HepG2 (cell line): ENCODE results near the gene TAS1R3. TPM values are rescaled to one million over a fixed set of nuclear protein-coding genes. Genes with fewer than 3 reads are reported as not detected.
A peak's percentile ranks its signal among the peaks of the same experiment; 100 is the strongest.

Experiments
- CEBPG ChIP-seq: IDR thresholded peaks from 2 replicates; pipeline ENCODE4 v1.6.1; 2016
- DMTF1 ChIP-seq: sonication (generic); formaldehyde crosslinking; IDR thresholded peaks from 2 replicates; pipeline ENCODE4 v1.4.0; 2020; ENCODE audit warnings: mild to moderate bottlenecking, missing genetic modification reagents
- FOXO1 ChIP-seq: sonication (generic); formaldehyde crosslinking; IDR thresholded peaks from 2 replicates; pipeline ENCODE4 v1.4.0; 2020; ENCODE audit warnings: missing genetic modification reagents
- NFE2L1 ChIP-seq: sonication (generic); formaldehyde crosslinking; IDR thresholded peaks from 2 replicates; pipeline ENCODE4 v1.4.0; 2020; ENCODE audit warnings: missing genetic modification reagents, mild to moderate bottlenecking, borderline replicate concordance
- NONO ChIP-seq, 2 experiments: fragments of 450-650 bp in 1 of 2; sonication (generic) in 1 of 2; formaldehyde crosslinking in 1 of 2; IDR thresholded peaks in 1 of 2; conservative IDR thresholded peaks in 1 of 2; 2 replicates each; pipeline versions ENCODE4 v1.6.1 to v1.8.0; 2017 to 2022; ENCODE audit warnings: mild to moderate bottlenecking in 1 of 2, missing genetic modification reagents in 1 of 2, moderate library complexity in 1 of 2
- NR2F6 ChIP-seq, 2 experiments: IDR thresholded peaks; 2 replicates each; pipeline ENCODE4 v1.6.1; 2016; ENCODE audit warnings: antibody characterized with exemption in 1 of 2, mild to moderate bottlenecking in 1 of 2
- YEATS4 ChIP-seq: sonication (generic); formaldehyde crosslinking; IDR thresholded peaks from 2 replicates; pipeline ENCODE4 v1.4.0; 2020; ENCODE audit warnings: missing genetic modification reagents, borderline replicate concordance
- ZFP36L2 ChIP-seq: sonication (generic); formaldehyde crosslinking; IDR thresholded peaks from 2 replicates; pipeline ENCODE4 v1.4.0; 2020; ENCODE audit warnings: missing genetic modification reagents
- ZNF124 ChIP-seq: sonication (generic); formaldehyde crosslinking; IDR thresholded peaks from 2 replicates; pipeline ENCODE4 v1.4.0; 2020; ENCODE audit warnings: missing genetic modification reagents
- ZNF556 ChIP-seq: sonication (generic); formaldehyde crosslinking; IDR thresholded peaks from 2 replicates; pipeline ENCODE4 v1.4.0; 2020; ENCODE audit warnings: mild to moderate bottlenecking, missing genetic modification reagents, borderline replicate concordance
- ZNF7 ChIP-seq: IDR thresholded peaks from 2 replicates; pipeline ENCODE4 v1.6.1; 2016; ENCODE audit warnings: missing biosample characterization, missing genetic modification reagents
- ZNF75D ChIP-seq: sonication (generic); formaldehyde crosslinking; IDR thresholded peaks from 2 replicates; pipeline ENCODE4 v1.8.1; 2023; ENCODE audit warnings: missing genetic modification reagents, mild to moderate bottlenecking, borderline replicate concordance
- ZNF883 ChIP-seq: sonication (generic); formaldehyde crosslinking; IDR thresholded peaks from 2 replicates; pipeline ENCODE4 v1.5.1; 2020; ENCODE audit warnings: mild to moderate bottlenecking, missing genetic modification reagents; ENCODE audit errors: not compliant biosample characterization
- polyA plus RNA-seq, 8 experiments: library from polyadenylated mRNA; depleted of rRNA in 3 of 8; stranded (reverse) in 7 of 8; unstranded in 1 of 8; fragments of >200 nt; fragmentation: Illumina TruSeq in 4 of 8; extraction: Trizol in 4 of 8; gene quantifications; 2 replicates each; pipeline versions ENCODE4 v1.2.1 to v1.2.3, GENCODE V29; 2011 to 2016; ENCODE audit warnings: low read depth in 4 of 8, missing spikeins in 1 of 8, mixed read lengths in 1 of 8; ENCODE audit not compliant: insufficient read depth in 1 of 8
- total RNA-seq, 5 experiments: library from RNA; depleted of rRNA; stranded (reverse); fragments of >200 nt; fragmentation: Illumina TruSeq; extraction: Trizol; gene quantifications; 2 replicates each; pipeline ENCODE4 v1.2.3, GENCODE V29; 2016; ENCODE audit warnings: low read depth in 1 of 5
- TF ChIP-seq, protein P1 (sequence below): sonication (generic); formaldehyde crosslinking; conservative IDR thresholded peaks from 2 replicates; pipeline ENCODE4 v1.8.0; 2022; ENCODE audit warnings: missing genetic modification reagents
- TF ChIP-seq, protein P2 (sequence below): sonication (generic); formaldehyde crosslinking; IDR thresholded peaks from 2 replicates; pipeline ENCODE4 v1.5.1; 2020; ENCODE audit warnings: missing genetic modification reagents, mild to moderate bottlenecking, borderline replicate concordance
- TF ChIP-seq, protein P3 (sequence below): IDR thresholded peaks from 2 replicates; pipeline ENCODE4 v1.6.1; 2016
- TF ChIP-seq, protein P4 (sequence below): sonication (generic); formaldehyde crosslinking; IDR thresholded peaks from 2 replicates; pipeline ENCODE4 v1.4.0; 2020; ENCODE audit warnings: mild to moderate bottlenecking, missing genetic modification reagents
- TF ChIP-seq, protein P5 (sequence below): sonication (generic); formaldehyde crosslinking; IDR thresholded peaks from 2 replicates; pipeline ENCODE4 v1.5.1; 2020; ENCODE audit warnings: mild to moderate bottlenecking, missing genetic modification reagents, moderate library complexity

TAS1R3 gene
- total and polyA plus RNA-seq, 2 of the 13 experiments (the other 11 are each of a cell fraction or from before 2014, with no cell fraction given) = 0.13 to 0.15 TPM

- TF ChIP-seq NR2F6 (IDR thresholded peaks at IDR 0.05) (no peak), NR2F6 (CRISPR knock-in tag; IDR thresholded peaks at IDR 0.05) (no peak), NFE2L1 (CRISPR knock-in tag) (no peak), ZNF883 (CRISPR knock-in tag) (no peak), ZNF7 (CRISPR knock-in tag) (no peak), NONO (IDR thresholded peaks at IDR 0.05) (no peak), NONO (CRISPR knock-in tag; conservative IDR thresholded peaks at IDR 0.05) (peak; percentile 45; the same call in 1 of the 2 replicates), FOXO1 (CRISPR knock-in tag) (peak; percentile 8; the same call in 1 of the 2 replicates), ZNF75D (CRISPR knock-in tag) (no peak), ZNF556 (no peak; the same call in 1 of the 2 replicates), ZNF124 (CRISPR knock-in tag) (0 out of 2 replicates have a peak, but pooled peaks have one; percentile 43), DMTF1 (CRISPR knock-in tag) (no peak), CEBPG (peak; percentile 93), YEATS4 (CRISPR knock-in tag) (peak; percentile 93), ZFP36L2 (CRISPR knock-in tag) (no peak)
- TF ChIP-seq, protein P1, sequence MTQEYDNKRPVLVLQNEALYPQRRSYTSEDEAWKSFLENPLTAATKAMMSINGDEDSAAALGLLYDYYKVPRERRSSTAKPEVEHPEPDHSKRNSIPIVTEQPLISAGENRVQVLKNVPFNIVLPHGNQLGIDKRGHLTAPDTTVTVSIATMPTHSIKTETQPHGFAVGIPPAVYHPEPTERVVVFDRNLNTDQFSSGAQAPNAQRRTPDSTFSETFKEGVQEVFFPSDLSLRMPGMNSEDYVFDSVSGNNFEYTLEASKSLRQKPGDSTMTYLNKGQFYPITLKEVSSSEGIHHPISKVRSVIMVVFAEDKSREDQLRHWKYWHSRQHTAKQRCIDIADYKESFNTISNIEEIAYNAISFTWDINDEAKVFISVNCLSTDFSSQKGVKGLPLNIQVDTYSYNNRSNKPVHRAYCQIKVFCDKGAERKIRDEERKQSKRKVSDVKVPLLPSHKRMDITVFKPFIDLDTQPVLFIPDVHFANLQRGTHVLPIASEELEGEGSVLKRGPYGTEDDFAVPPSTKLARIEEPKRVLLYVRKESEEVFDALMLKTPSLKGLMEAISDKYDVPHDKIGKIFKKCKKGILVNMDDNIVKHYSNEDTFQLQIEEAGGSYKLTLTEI (CRISPR knock-in tag) = no peak
- TF ChIP-seq, protein P2, sequence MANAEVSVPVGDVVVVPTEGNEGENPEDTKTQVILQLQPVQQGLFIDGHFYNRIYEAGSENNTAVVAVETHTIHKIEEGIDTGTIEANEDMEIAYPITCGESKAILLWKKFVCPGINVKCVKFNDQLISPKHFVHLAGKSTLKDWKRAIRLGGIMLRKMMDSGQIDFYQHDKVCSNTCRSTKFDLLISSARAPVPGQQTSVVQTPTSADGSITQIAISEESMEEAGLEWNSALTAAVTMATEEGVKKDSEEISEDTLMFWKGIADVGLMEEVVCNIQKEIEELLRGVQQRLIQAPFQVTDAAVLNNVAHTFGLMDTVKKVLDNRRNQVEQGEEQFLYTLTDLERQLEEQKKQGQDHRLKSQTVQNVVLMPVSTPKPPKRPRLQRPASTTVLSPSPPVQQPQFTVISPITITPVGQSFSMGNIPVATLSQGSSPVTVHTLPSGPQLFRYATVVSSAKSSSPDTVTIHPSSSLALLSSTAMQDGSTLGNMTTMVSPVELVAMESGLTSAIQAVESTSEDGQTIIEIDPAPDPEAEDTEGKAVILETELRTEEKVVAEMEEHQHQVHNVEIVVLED (CRISPR knock-in tag) = peak; percentile 72
- TF ChIP-seq, protein P3, sequence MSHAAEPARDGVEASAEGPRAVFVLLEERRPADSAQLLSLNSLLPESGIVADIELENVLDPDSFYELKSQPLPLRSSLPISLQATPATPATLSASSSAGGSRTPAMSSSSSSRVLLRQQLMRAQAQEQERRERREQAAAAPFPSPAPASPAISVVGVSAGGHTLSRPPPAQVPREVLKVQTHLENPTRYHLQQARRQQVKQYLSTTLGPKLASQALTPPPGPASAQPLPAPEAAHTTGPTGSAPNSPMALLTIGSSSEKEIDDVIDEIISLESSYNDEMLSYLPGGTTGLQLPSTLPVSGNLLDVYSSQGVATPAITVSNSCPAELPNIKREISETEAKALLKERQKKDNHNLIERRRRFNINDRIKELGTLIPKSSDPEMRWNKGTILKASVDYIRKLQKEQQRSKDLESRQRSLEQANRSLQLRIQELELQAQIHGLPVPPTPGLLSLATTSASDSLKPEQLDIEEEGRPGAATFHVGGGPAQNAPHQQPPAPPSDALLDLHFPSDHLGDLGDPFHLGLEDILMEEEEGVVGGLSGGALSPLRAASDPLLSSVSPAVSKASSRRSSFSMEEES (CRISPR knock-in tag) = peak; percentile 13; the same call in 1 of the 2 replicates
- TF ChIP-seq, protein P4, sequence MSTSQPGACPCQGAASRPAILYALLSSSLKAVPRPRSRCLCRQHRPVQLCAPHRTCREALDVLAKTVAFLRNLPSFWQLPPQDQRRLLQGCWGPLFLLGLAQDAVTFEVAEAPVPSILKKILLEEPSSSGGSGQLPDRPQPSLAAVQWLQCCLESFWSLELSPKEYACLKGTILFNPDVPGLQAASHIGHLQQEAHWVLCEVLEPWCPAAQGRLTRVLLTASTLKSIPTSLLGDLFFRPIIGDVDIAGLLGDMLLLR (CRISPR knock-in tag) = peak; percentile 10; the same call in 1 of the 2 replicates
- TF ChIP-seq, protein P5, sequence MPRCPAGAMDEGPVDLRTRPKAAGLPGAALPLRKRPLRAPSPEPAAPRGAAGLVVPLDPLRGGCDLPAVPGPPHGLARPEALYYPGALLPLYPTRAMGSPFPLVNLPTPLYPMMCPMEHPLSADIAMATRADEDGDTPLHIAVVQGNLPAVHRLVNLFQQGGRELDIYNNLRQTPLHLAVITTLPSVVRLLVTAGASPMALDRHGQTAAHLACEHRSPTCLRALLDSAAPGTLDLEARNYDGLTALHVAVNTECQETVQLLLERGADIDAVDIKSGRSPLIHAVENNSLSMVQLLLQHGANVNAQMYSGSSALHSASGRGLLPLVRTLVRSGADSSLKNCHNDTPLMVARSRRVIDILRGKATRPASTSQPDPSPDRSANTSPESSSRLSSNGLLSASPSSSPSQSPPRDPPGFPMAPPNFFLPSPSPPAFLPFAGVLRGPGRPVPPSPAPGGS (CRISPR knock-in tag) = no peak
These were observed 22.9 kb upstream of the TAS1R3 start, which contains the start of the genes ACAP3 and PUSL1 (continued) for GRCh38 chr1:1307923-1308755.
